Ascending aorta (tissue), 2 donors: ENCODE results near the gene USF1. TPM values are rescaled to one million over a fixed set of nuclear protein-coding genes. Genes with fewer than 3 reads are reported as not detected.

Source experiments
- DNase-seq, 2 donors: peaks; one replicate each; pipeline ENCODE4 v3.0.0-alpha.2; 2019; ENCODE audit warnings: low spot score in 2 of 2
- H3K27ac ChIP-seq, 2 donors: fragments of 200-600 bp; sonication (generic); one replicate each; pipeline ENCODE4 v1.5.1; 2016 to 2017; ENCODE audit warnings: mild to moderate bottlenecking in 1 of 2
- H3K27me3 ChIP-seq: fragments of 200-600 bp; sonication (generic); one replicate; pipeline ENCODE4 v1.5.1; 2017
- H3K36me3 ChIP-seq, 2 donors: fragments of 200-600 bp; sonication (generic); one replicate each; pipeline ENCODE4 v1.5.1; 2016
- H3K4me1 ChIP-seq, 2 donors: fragments of 200-600 bp; sonication (generic); one replicate each; pipeline ENCODE4 v1.5.1; 2016 to 2017; ENCODE audit warnings: mild to moderate bottlenecking in 1 of 2
- H3K4me3 ChIP-seq, 2 donors: fragments of 200-600 bp; sonication (generic); one replicate each; pipeline ENCODE4 v1.5.1; 2016 to 2017; ENCODE audit warnings: mild to moderate bottlenecking in 1 of 2
- H3K9me3 ChIP-seq, 2 donors: fragments of 200-600 bp; sonication (generic); one replicate each; pipeline ENCODE4 v1.5.1; 2016
- CTCF ChIP-seq, 3 experiments: fragments of 200-600 bp in 2 of 3; fragments of 450-650 bp in 1 of 3; sonication (generic) in 2 of 3; IDR thresholded peaks; one replicate each; pipeline ENCODE4 v1.5.1; 2016 to 2019; ENCODE audit warnings: antibody characterized with exemption in 3 of 3, mild to moderate bottlenecking in 1 of 3, moderate library complexity in 1 of 3
- intact Hi-C: fragments of 100-400 bp; cut with DNase I; formaldehyde crosslinking; loops from one replicate; pipeline ENCODE4 v1.15.1; 2023
- total RNA-seq: library from RNA; depleted of rRNA; stranded (reverse); fragments of >200 nt; gene quantifications from one replicate; pipeline ENCODE4 v1.1.0, GENCODE V29; 2016

USF1 gene
- total RNA-seq, 1 donor from 2014 or later: 68.5 TPM

- TF ChIP-seq CTCF (IDR thresholded peaks at IDR 0.05): no peak
- Histone ChIP-seq H3K4me3 (no peak overlapping the region), H3K36me3 (no peaks in the 10 kb centered on the region), H3K27ac (no peak overlapping the region), H3K27me3 (no peaks in the 10 kb centered on the region), H3K9me3 (no peaks in the 10 kb centered on the region), H3K4me1 (no peaks in the 10 kb centered on the region)
- intact Hi-C loops: no loop called here
- DNase-seq: no peak
Observed at GRCh38 chr1:161009602-161010211, 36.1 kb downstream of the USF1 start.

- Histone ChIP-seq H3K4me3 (no peak overlapping the region), H3K27ac (no peak overlapping the region), H3K36me3 (no peaks in the 10 kb centered on the region), H3K9me3 (no peaks in the 10 kb centered on the region), H3K27me3 (no peaks in the 10 kb centered on the region), H3K4me1 (no peaks in the 10 kb centered on the region)
- intact Hi-C loops: no loop called here
- no peak for TF ChIP-seq CTCF (IDR thresholded peaks at IDR 0.05)
- DNase-seq: no peak
Observed at GRCh38 chr1:161008869-161009510, 36.8 kb downstream of the USF1 start.

- TF ChIP-seq CTCF (IDR thresholded peaks at IDR 0.05): no peak
- intact Hi-C loops: no loop called here
- Histone ChIP-seq H3K9me3 (no peaks in the 10 kb centered on the region), H3K27ac (no peak overlapping the region), H3K36me3 (no peaks in the 10 kb centered on the region), H3K4me1 (no peaks in the 10 kb centered on the region), H3K4me3 (no peak overlapping the region), H3K27me3 (no peaks in the 10 kb centered on the region)
- DNase-seq: no peak
Observed at GRCh38 chr1:161007369-161007768, 38.4 kb downstream of the USF1 start.

- Histone ChIP-seq H3K4me1 (no peaks in the 10 kb centered on the region), H3K36me3 (no peaks in the 10 kb centered on the region), H3K4me3 (no peak overlapping the region), H3K9me3 (no peaks in the 10 kb centered on the region), H3K27me3 (no peaks in the 10 kb centered on the region), H3K27ac (no peak overlapping the region)
- intact Hi-C loops: no loop called here
- TF ChIP-seq CTCF (IDR thresholded peaks at IDR 0.05): no peak
- DNase-seq: no peak
Observed at GRCh38 chr1:161006563-161006962, 39.2 kb downstream of the USF1 start.

GRCh38 chr1:161001525-161001924 lies 44.3 kb downstream of the USF1 start:
- Histone ChIP-seq H3K27me3 (no peaks in the 10 kb centered on the region), H3K36me3 (no peaks in the 10 kb centered on the region), H3K27ac (no peak overlapping the region), H3K4me3 (no peak overlapping the region), H3K4me1 (no peaks in the 10 kb centered on the region), H3K9me3 (no peaks in the 10 kb centered on the region)
- intact Hi-C loops: no loop called here
- DNase-seq: no peak
- TF ChIP-seq CTCF (IDR thresholded peaks at IDR 0.05): no peak
